CMK (cell line): ENCODE data around the gene GAS7.

ENCODE experiments used
- DNase-seq: peaks from one replicate; pipeline ENCODE4 v3.0.0-alpha.2; 2010; ENCODE audit warnings: low read depth

The GAS7 gene

GRCh38 chr17:10171122-10171571 is 27.3 kb downstream of the GAS7 start:
- DNase-seq, result no peak

GRCh38 chr17:10170233-10170632 is 28.2 kb downstream of the GAS7 start:
- DNase-seq, result no peak

GRCh38 chr17:10169290-10169689 is 29.1 kb downstream of the GAS7 start:
- no peak for DNase-seq

- DNase-seq, result no peak
Measured at GRCh38 chr17:10166176-10166935, 32.0 kb downstream of the GAS7 start.

- DNase-seq, result no peak
Measured at GRCh38 chr17:10162096-10162495, 36.3 kb downstream of the GAS7 start.

GRCh38 chr17:10161386-10161785 is 37.0 kb downstream of the GAS7 start:
- DNase-seq, result no peak

GRCh38 chr17:10156948-10157607 is 41.3 kb downstream of the GAS7 start:
- peak; percentile 71 for DNase-seq

GRCh38 chr17:10156599-10156947 is 41.8 kb downstream of the GAS7 start:
- DNase-seq, result no peak

GRCh38 chr17:10156077-10156435 is 42.4 kb downstream of the GAS7 start:
- no peak for DNase-seq

- DNase-seq, result no peak
Measured at GRCh38 chr17:10155371-10156076, 42.9 kb downstream of the GAS7 start.

GRCh38 chr17:10151667-10152496 is 46.5 kb downstream of the GAS7 start:
- no peak for DNase-seq

- no peak for DNase-seq
Measured at GRCh38 chr17:10149573-10150399, 48.6 kb downstream of the GAS7 start.

GRCh38 chr17:10147761-10148415 is 50.5 kb downstream of the GAS7 start:
- no peak for DNase-seq

GRCh38 chr17:10147040-10147439 is 51.4 kb downstream of the GAS7 start:
- DNase-seq, result no peak

GRCh38 chr17:10144982-10145381 is 53.4 kb downstream of the GAS7 start:
- no peak for DNase-seq

GRCh38 chr17:10144456-10144855 is 54.0 kb downstream of the GAS7 start:
- DNase-seq, result no peak

- DNase-seq, result no peak
Measured at GRCh38 chr17:10141436-10141835, 57.0 kb downstream of the GAS7 start.

- no peak for DNase-seq
Measured at GRCh38 chr17:10139577-10139976, 58.8 kb downstream of the GAS7 start.

GRCh38 chr17:10136258-10136981 is 62.0 kb downstream of the GAS7 start:
- DNase-seq, result no peak
